GM21737 (cell line): ENCODE data around the gene ARHGAP21.

Source experiments
- ATAC-seq: cut with Tn5 transposase; IDR thresholded peaks from one replicate; pipeline ENCODE4 v1.9.1; 2021; ENCODE audit warnings: mild to moderate bottlenecking, moderate library complexity; ENCODE audit not compliant: unreplicated experiment

Gene ARHGAP21

DNA sequence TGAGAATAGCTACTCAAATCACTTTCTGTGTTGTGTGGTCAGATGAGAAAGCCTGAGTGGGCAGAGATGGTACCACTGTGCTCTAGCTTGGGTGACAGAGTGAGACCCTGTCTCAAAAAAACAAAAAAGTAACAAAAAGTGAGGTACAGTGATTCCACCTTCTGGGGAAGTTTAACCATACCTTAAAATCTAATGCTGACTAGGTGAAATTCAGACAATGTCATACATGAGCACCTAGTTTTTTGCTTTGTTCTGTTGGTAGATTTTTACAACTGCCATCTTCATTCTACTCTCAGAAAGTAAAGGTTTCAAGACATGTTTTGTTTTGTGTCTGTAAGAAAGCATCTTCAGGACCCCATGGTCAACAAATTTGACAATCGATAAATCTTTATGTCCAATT lies 144.2 kb downstream of the ARHGAP21 start:
- no peak for ATAC-seq

DNA sequence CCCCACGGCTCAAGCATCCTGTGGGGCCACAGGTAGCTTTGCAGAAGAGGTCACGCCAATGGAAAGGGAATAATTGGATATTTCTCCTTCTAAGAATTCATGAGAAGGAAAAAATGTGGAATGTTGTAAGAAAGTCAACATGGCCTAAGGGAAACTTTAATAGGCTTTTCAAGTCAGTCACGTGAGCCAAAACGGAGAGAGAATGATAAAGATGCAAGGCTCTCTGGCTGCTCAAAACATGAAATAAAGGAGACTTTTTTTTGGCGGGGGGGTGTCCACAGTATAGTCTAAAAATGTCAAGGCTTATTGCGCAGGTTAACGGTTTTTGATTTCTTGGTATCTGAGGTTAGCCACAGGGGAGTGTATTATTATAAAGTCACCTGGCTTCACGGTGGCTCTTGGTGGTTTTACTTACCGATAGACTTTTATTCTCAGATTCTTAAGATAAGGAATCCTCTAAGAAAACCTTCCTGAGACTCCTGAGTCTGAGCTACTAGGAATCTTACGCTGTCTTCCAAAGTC lies 148.1 kb downstream of the ARHGAP21 start:
- ATAC-seq, result no peak

DNA sequence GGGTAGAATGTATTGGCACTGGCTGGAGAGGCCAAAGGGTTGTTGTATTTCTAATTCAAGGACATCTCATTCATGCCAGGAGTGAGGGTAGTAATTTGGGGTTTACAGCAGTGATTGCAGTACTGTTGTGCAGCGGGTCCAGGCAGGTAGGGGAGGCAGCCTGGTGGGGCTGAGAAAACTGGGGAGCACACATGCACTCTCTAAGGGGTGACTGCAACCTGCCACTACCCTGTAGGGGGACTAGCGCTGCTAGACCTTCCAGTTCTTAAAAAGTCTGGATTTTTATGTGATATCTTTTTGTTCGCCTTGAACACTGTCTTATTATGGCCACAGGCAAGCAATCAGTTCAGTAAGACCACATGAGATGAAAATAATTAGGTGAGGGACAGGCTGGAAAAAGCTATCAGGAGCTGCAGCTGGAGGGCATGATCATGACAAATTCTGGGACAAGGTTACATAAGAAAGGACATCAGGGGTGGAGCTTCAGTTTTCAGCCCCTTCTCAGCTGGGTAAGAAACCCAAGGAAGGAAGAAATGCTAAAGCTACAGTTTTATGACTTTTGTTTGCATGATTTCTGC lies 149.0 kb downstream of the ARHGAP21 start:
- no peak for ATAC-seq

DNA sequence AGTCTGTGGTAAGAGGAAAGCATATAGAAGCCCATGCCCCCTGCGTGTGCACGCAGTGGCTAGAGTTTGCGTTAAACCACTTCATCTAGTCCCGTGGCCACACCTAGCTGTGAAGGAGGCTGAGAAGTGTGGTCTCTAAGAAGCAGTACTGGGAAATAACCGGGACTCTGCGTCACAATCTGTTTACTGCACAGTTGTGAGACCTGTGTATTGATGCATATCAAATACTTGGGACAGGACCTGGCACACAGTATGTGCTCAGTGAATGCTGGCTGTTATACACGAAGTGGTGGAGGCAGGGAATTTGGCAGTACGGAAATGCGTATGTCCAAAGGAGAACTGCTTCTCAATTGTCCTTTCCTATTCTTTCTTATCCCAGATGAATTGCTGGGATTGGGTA lies 149.5 kb downstream of the ARHGAP21 start:
- no peak for ATAC-seq

DNA sequence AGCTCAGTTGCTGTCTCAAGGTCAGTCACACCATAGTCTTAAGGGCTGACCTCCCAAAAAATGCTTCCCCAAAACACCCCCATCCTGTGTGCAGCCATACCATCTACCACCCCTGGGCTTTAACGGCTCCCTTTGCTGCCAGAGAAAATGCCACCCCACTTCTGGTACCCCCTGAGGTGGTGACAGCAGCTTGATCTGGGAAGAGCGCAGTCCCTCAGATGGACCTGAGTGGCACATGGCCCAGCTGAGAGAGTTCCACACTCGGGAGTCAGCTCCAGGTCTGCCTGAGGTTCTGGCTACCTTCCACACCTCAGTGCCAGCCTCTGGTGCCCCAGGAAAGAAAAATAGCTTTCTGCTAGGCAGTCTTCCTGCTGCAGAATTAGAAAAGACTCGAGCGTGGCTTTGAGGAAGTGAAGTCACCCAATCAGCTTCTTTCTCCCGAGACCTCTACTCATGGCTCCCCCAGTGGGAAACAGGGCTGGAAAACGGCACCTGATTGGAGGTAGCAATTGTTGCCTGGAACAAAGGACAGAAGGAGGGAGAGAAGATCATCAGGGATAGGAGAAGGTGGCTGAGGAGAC lies 151.7 kb downstream of the ARHGAP21 start:
- ATAC-seq, result no peak

DNA sequence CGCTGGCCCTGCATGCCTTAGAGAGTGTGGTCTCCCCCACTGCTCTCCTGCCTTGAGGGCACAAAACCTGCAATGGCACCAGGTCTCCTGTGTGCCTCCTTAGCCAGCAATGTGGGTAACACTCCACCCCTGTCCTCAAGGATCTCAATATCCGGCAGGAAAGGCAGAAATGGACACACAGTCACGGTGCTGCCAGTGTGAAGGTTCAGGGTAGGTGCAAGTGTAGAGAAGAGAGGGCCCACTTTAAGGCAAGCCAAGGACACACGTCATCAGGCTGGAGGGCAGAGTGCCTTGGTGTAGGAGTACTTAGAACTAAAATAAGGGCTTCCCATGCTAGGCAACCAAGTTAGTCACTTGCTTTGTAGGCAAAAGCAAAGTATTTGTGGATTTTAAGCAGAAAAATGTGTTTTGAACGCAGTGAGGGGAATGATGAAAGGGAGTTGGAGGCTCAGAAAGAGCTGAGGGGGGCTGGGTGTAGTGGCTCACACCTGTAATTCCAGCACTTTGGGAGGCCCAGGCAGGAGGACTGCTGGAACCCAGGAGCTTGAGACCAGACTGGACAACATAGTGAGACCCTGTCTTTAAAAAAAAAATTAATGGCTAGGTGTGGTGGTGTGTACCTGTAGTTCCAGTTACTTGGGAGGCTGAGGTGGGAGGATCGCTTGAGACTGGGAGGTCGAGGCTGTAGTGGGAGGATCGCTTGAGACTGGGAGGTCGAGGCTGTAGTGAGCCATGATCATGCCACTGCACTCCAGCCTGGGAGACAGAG lies 152.8 kb downstream of the ARHGAP21 start:
- no peak for ATAC-seq

DNA sequence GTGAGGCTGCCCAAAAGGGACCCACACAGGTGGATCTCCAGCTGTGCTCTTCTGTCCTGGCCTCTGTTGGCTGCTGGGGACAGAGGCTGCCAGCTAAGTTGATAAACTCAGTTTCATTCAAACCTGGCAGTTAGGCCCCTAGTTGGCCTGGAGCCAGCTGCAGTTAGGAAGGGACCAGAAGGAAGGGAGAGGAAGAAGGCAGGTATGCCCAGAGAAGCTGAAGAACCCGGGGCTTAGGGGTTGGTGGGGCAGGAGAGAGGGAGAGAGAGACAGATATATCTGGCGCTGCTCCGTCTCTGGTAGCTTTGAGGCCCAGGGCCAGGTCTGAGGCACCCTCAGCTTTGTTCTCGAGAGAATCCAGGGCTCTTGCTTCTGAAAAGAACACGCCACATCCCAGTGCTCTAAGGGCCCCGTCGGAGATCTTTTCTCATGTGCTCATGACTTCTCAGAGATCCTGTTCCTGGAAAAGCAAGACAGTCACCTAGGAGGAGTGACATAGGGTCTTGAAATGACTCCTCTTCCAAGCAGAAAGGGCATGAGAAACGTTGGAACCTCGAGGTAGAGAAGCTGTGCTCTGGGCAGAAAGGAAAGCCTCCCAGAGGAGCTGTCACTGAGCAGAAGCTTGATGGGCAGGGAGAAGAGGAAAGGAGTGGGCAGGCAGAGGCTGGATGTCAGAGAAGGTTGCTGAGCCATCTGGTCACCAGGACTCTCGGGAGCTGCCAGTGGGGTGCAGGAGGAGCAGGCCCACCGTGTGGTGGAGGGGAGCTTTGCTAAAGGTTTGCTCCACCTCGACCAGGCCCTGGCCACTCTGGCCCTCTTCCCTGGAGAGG lies 153.6 kb downstream of the ARHGAP21 start:
- ATAC-seq, result no peak

DNA sequence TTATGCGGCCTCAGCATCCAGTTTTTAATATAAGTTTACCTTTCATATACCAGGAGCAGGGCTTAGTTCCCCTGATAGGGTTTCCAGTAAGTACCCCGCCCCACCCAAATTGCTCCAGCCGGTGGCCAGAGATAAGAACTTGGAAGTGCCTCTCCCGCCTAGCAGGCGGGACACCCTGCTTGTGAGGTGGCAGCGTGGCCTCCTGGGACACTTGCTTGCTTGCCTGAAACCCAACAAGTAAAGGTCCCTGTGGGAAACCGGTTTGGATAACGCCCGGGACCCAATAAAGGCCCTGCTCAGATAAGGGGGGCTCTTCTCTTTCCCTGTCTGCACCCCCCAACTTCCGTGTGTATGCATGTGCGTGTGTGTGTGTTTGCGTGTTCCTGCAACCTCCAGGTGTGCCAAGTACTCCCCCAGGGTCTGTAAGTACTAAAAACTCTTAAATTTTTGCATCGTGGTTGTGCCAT lies 154.3 kb downstream of the ARHGAP21 start:
- ATAC-seq, result no peak

DNA sequence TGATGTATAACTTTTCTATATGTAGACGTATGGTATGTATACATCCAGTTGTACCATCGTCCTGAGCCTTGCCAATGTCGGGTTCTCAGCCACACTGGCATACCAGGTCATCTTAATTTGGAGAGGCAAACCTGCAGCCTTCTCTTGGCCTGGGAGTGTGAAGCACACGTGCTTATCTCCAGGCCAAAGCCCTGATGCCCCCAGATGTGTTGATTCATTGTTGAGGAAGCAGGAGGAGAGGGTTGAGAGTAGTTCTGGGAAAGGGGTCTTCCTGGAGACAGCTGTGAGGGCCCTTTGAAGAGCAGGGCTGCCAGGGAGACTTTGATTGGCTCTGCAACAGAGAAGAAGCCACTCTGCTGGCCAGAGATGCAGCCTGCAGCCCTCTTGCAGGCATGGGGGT lies 155.6 kb downstream of the ARHGAP21 start:
- ATAC-seq, result no peak

DNA sequence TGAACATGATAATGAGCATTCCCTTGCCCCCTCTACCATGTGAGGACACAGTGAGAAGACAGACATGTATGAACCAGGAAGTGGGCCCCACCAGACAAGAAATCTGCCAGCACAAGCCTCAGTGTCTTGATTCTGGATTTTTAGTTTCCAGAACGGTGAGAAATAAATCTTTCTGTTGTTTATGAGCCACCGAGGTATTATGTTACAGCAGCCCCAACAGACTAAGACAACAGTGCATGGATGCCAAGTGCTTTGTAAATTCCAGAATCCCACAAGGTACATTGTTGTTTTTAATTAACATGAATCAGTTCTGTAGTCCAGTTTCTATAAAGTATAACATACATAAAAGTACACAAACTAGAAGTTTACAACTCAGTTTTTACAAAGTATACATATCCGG lies 162.2 kb downstream of the ARHGAP21 start:
- ATAC-seq, result no peak

DNA sequence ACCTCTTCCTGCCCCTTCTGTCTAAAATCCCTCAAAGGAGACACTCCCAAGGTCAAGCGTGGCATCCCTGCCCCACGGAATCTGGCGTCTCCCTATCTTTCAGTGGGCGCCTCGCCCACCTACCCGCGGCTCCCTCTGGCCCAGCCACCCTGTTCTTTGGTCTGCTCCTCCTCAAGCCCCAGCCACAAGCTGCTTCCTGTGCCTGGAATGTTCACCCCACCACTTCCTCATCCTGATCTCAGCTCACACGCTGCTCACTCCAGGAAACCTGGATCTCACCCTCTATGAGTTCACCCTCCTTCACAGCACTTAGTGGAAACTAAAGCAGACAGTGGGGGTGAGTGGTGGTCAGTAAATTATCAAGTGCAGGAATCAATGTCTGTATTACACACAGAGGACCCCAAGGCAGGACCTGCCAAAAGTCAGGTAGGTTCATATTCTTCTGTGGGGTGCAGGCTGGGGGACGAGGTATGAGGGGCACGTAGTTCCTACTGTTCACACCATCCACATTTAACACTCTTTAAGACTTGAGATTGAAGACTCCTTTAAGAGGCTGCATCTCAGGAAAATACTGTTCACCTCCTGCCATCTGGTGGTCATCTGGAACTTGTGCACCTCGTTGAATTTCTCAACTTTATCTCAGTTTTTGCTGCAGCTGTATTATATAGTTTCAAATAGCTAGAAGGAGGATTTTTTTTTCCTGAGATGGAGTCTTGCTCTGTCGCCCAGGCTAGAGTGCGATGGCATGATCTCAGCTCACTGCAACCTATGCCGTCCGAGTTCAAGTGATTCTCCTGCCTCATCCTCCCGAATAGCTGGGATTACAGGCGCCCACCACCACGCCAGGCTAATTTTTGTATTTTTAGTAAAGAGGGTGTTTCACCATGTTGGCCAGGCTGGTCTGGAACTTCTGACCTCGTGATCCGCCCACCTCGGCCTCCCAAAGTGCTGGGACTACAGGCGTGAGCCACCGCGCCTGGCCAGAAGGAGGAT lies 166.6 kb downstream of the ARHGAP21 start:
- ATAC-seq, result no peak

DNA sequence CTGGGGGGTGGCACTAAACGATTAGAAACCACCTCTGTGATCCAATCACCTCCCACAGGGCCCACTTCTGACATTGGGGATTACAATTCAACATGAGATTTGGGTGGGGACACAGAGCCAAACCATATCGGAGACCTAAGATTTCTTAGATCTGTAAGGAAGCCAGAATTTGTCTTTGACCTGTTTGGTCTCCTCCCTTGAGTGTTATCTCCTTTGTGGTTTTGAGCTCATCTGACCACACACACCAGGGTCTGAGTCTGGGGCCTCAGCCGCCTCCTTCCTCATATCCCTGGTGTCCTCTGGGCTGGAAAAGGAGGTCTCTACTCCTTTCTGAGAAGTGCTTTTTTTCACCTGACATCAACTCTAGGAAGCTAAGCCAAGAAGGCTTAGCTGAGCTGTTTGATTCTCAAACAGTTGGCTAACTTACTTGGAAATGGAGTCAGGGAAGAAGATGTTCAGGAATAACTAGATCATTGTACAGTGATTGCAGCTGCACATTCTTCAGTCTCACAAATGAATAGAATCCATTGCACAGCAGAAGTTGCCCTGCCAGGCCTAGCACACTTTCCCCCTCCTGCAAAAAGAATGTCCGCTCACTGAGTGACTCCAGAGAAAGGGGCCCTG lies 167.4 kb downstream of the ARHGAP21 start:
- ATAC-seq, result no peak

DNA sequence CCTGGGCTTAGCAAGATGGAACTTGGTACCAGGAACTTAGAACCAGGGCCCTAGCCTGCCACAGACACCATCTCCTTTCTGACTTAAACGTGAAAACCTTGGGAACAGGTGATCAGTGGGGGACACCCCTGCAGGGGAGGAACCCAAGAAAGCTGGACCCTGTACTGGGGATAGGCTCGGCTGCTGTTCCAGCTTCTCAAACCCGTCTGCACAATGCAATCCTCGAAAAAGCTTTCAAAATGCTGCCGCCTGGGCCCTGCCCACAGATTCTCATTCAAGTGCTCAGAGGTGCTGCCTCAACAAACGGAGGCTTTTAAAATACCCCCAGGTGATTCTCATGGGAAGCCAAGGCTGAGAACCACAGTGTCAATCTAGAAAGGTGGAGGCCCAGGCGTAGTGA lies 169.7 kb downstream of the ARHGAP21 start:
- no peak for ATAC-seq

DNA sequence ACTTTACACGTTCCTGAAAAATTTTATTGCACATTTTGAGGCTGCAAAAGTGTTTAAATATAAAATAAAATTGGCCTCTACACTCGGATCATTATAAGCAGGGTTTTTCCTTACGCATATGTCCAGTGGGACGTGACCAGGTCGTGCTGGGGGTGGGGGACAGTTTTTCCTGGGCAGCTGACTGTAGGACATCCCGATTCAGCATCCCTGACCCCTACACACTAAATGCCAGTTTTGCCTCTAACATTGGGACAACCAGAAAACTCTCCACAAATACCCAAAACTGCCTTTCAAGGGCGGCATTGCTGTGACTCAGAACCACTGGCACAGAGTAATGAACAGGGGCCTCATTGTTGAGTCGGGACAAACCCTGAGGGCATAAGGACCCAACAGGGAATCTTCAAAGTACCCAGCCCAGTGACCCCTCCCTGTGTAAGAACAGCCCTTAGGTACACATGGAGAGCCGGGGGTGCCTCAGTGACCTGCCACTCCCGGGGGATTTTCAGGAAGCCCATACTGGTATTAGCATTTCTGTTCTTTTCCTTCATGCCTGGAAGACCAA lies 170.6 kb downstream of the ARHGAP21 start:
- ATAC-seq, result no peak

DNA sequence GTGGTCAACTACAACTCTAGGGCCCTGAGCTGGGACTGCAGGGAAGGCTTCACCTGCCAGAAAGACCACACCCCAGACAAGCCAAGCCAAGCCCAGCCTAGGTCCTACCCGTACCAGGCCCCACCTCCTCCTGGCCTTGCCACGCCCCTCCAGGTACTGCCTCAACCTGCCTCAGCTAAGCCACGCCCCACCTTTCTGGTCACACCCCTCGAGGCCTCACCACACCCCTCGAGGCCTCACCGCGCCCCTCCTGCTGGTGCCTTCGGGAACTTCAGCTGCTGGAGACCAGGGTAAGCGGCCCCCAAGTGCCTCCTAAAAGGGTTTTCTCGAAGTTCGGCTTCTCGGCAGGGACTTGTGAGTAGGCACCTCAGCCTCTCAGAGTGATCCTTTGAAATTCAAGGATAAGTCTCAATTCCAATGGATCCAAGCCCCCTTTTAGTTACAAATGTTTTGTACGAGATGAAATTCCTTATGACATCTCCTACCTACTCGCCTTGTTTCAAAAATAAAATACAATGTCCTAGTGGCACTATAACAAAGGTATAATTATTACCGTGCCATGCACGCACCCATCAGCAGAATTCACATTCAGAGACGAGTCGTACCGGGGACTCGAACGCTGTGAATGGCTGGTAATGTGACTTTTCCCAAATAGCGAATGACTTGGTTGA lies 171.2 kb downstream of the ARHGAP21 start:
- no peak for ATAC-seq

DNA sequence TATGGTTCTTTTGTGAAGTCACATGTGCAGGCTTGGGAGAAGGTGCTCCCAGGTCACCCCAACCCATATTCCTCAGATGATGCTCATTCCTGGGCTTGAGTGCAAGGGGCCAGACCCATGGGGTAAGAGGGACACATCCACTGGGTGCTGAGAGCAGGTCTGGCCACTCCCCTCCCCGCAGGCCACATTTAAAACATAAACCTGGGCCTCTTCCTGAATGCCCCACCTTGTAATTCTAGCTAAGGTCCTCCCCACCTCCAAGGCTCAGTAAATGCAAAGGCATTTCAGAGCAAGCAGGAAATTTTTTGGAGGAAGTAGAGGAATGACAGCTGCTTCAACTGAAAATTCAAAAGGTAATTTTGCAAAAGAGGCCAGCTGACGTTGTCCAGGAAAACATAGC lies 172.5 kb downstream of the ARHGAP21 start:
- no peak for ATAC-seq

DNA sequence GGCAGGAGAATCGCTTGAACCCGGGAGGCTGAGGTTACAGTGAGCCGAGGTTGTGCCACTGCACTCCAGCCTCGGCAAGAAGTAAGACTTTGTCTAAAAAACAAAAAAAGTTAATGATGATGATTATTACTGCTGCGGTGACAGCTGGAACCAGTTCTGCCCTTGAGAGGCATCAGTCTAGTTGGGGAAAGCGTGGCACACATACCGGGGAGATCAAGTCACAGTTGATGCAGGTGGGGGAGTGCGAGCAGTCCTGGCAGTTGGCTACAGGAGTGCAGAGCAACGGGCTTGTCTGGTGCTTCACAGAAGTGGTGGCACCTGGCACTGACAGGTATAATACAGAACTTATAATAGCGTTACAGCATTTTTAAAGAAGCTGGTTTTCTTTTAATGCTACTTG lies 173.0 kb downstream of the ARHGAP21 start:
- ATAC-seq, result no peak

DNA sequence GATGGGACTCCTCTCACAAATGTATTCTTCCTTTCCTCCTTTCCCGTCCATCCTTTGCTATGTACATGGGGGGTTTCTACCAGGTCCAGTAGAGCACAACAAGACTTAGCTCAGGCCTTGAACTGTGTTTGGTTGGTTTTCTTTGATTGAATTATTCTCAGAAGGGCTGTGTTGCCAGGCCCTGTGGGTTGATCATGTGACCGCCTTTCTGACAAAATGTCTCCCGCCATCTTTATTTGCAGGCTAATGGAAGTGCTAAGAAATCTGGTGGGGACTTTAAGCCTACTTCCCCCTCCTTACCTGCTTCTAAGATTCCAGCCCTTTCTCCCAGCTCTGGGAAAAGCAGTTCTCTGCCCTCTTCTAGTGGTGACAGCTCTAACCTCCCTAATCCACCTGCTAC lies 178.1 kb downstream of the ARHGAP21 start:
- ATAC-seq, result no peak

DNA sequence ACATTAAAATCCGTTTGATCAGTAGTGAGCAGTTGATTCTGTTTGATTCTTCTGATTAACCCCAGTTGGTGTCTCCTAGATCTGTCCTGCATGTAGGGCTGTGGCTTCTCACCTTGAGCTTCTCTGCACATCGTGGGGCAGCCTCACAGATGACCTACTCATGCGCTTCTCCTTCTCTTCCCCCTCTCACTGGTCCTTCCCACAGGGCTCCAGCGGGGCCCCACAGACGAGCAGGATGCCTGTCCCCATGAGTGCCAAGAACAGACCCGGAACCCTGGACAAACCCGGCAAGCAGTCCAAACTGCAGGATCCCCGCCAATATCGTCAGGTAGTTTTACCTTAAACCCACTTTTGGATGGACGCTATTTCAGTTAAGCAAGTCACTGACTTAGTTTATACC lies 178.9 kb downstream of the ARHGAP21 start:
- no peak for ATAC-seq
